Measurements from ENCODE around the gene TNS4.

DNA sequence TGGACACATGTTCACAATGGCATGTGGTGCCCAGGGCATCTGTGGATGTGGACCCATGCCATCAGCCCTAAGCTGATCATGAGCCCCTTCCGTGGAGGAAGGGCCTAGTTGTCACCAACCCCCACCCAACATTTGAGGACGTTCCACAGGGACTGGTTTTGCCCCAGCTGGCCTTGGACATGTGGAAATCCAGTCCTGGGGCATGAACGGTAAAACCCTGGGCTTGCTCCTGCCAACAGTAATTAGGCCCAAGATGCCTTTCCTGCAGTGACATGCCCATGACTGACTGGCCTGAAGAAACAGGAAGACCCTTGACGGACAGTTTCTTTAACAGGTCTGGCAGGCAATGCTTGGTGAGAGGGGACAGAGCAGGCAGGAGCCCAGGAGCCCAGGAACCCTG, 7.7 kb downstream of the TNS4 start:
- TF ChIP-seq TAF1 (IDR thresholded peaks at IDR 0.05; ENCODE audit: low read depth, low read length) (no peak), POLR2AphosphoS5 (IDR thresholded peaks at IDR 0.05; ENCODE audit: low read depth, low read length) (no peak), POLR2A (IDR thresholded peaks at IDR 0.05; ENCODE audit: low read depth, low read length) (no peak), PAX5 (IDR thresholded peaks at IDR 0.05; ENCODE audit: insufficient read depth, low read length, severe bottlenecking) (no peak), SPI1 (IDR thresholded peaks at IDR 0.05; ENCODE audit: low read depth, low read length) (no peak)

Measured in GM12891 (cell line).